Karpas-422 (cell line): ENCODE data around the gene CCDC88B. TPM values are rescaled to one million over a fixed set of nuclear protein-coding genes. Genes with fewer than 3 reads are reported as not detected.

Experiments used
- DNase-seq: peaks from one replicate; pipeline ENCODE4 v3.0.0-alpha.2; 2015
- H2AFZ ChIP-seq: fragments of 200-600 bp; sonication (generic); 2 replicates; pipeline ENCODE4 v1.6.1; 2014; ENCODE audit warnings: antibody characterized with exemption, low read length, mixed read lengths
- H3K27ac ChIP-seq: fragments of 200-600 bp; sonication (generic); 2 replicates; pipeline ENCODE4 v1.5.1; 2014; ENCODE audit warnings: mild to moderate bottlenecking, low read length, moderate library complexity
- H3K27me3 ChIP-seq: fragments of 200-600 bp; sonication (generic); 2 replicates; pipeline ENCODE4 v1.6.1; 2014; ENCODE audit warnings: low read length, mixed read lengths
- H3K36me3 ChIP-seq: fragments of 200-600 bp; sonication (generic); 2 replicates; pipeline ENCODE4 v1.6.1; 2014; ENCODE audit warnings: low read length, mixed read lengths; ENCODE audit not compliant: insufficient read depth
- H3K4me1 ChIP-seq: fragments of 200-600 bp; sonication (generic); 2 replicates; pipeline ENCODE4 v1.6.1; 2014; ENCODE audit warnings: mild to moderate bottlenecking, low read length, mixed read lengths
- H3K4me2 ChIP-seq: fragments of 200-600 bp; sonication (generic); 2 replicates; pipeline ENCODE4 v1.6.1; 2014; ENCODE audit warnings: low read length, low read depth, mild to moderate bottlenecking; ENCODE audit not compliant: poor library complexity, severe bottlenecking
- H3K4me3 ChIP-seq: fragments of 200-600 bp; sonication (generic); 2 replicates; pipeline ENCODE4 v1.5.1; 2014; ENCODE audit warnings: mild to moderate bottlenecking, antibody characterized with exemption, low read length, mixed read lengths
- H3K79me2 ChIP-seq: fragments of 200-600 bp; sonication (generic); 2 replicates; pipeline ENCODE4 v1.6.1; 2014; ENCODE audit warnings: mild to moderate bottlenecking, low read length, mixed read lengths
- H3K9ac ChIP-seq: fragments of 200-600 bp; sonication (generic); 2 replicates; pipeline ENCODE4 v1.6.0; 2014; ENCODE audit warnings: low read length
- H3K9me2 ChIP-seq: fragments of 200-600 bp; sonication (generic), shearing (Covaris generic); replicated peaks from 2 replicates; pipeline ENCODE4 v1.6.0; 2014; ENCODE audit warnings: mild to moderate bottlenecking, low read length, moderate library complexity; ENCODE audit not compliant: insufficient read depth
- H3K9me3 ChIP-seq: fragments of 300-700, 200-600 bp; sonication (generic); 2 replicates; pipeline ENCODE4 v1.6.1; 2014; ENCODE audit warnings: low read length, mixed read lengths
- H4K20me1 ChIP-seq: fragments of 200-600 bp; sonication (generic); 2 replicates; pipeline ENCODE4 v1.6.1; 2014; ENCODE audit warnings: mild to moderate bottlenecking, antibody characterized with exemption, low read length, low read depth; ENCODE audit not compliant: insufficient read depth
- total RNA-seq: library from RNA; depleted of rRNA; stranded (reverse); fragments of >200 nt; shearing (Covaris generic); gene quantifications from 2 replicates; pipeline ENCODE4 v1.2.3, GENCODE V29; 2014; ENCODE audit warnings: low replicate concordance

The CCDC88B gene
- total RNA-seq, 1 experiment from 2014 or later = 34.9 TPM

DNA sequence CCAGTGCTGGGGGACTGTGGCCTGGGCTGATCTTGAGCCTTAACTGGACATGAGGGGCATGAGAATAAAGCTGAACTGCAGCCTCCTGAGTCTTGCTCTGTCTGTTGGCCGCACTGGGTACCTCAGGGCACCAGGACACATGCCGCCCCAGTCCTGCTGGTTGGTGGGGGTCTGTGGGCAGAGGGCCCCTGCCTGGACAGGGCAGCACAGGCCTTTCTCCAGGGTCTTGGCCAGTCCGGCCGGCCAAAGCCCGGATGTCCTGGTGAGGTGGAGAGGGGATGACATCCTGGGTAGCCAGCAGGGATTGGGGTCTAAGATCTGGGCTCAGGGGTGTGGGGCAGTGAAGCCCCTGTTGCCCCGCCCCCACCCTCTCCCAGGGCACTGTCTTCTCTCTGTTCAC lies 17.4 kb downstream of the CCDC88B start:
- Histone ChIP-seq H3K36me3 (peaks cover 9% of the 10 kb centered on the region; the same call in 1 of the 2 replicates), H3K4me3 (peak overlapping the region; percentile 85; the same call in 1 of the 2 replicates), H3K9me2 (no peaks in the 10 kb centered on the region), H4K20me1 (peaks cover 4% of the 10 kb centered on the region; the same call in 1 of the 2 replicates), H3K27me3 (no peaks in the 10 kb centered on the region), H3K9ac (peak overlapping the region; percentile 94), H3K79me2 (peaks cover 3% of the 10 kb centered on the region; the same call in 1 of the 2 replicates), H3K27ac (0 out of 2 replicates have a peak overlapping the region, but pooled peaks have one; percentile 75), H3K4me1 (peaks cover 54% of the 10 kb centered on the region), H2AFZ (no peak overlapping the region), H3K4me2 (peak overlapping the region; percentile 88), H3K9me3 (no peaks in the 10 kb centered on the region)
- DNase-seq = no peak

DNA sequence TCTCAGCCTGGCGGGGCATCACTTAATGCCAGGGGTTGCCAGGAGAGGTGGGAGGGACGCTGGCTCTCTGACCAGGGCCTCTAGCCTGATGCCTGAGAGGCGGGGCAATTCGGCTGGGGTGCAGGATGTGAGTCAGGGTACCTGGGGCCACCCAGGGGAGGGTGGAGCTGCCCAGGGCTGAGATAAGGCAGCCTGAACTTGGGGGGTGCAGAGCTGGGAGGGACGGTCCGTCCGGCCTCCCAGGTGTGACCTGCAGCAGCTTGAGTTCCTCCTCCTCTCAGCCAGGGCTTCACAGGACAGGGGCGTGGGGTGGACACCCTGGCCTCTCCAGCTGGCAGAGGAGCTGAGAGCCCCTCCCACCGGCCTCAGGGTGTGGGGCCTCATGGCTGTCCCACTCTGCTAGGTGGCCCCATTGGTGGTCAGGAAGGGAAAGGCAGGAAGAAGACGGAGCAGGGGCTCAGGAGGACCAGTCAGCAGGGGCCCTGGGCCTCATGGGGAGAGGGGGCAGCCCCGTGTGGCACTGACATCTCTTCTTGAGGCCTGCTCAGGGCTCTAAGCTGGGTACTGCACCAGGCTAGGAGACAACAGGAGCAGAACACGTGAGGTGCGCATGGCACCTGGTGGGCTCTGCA lies 18.0 kb downstream of the CCDC88B start:
- Histone ChIP-seq H3K9me3 (no peaks in the 10 kb centered on the region), H3K4me3 (peak overlapping the region; percentile 85), H3K4me1 (peaks cover 54% of the 10 kb centered on the region), H2AFZ (no peak overlapping the region), H3K27me3 (no peaks in the 10 kb centered on the region), H3K79me2 (peaks cover 3% of the 10 kb centered on the region; the same call in 1 of the 2 replicates), H3K36me3 (peaks cover 9% of the 10 kb centered on the region; the same call in 1 of the 2 replicates), H3K27ac (peak overlapping the region; percentile 75; the same call in 1 of the 2 replicates), H3K9ac (peak overlapping the region; percentile 94), H3K4me2 (peak overlapping the region; percentile 88), H3K9me2 (no peaks in the 10 kb centered on the region), H4K20me1 (peaks cover 4% of the 10 kb centered on the region; the same call in 1 of the 2 replicates)
- peak; percentile 65 for DNase-seq

DNA sequence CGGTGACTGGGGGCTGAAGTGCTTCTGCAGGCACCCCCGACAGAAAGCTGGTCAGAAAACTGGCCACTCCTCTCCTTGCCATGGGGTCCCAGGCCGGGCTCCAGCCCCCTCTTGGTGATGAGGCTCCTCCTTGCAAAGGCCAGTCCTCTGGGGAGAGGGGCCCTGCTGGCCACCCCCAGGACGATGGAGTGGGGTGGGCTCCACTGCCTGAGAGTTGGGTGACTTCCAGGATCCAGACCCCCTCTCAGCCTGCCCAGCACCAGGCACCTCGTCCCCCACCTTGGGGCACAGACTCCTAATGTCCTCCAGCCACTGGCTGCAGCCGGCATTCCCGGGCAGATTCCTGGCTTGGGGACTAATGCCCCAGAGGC lies 18.5 kb downstream of the CCDC88B start:
- Histone ChIP-seq H3K4me1 (peaks cover 54% of the 10 kb centered on the region), H3K36me3 (peaks cover 9% of the 10 kb centered on the region; the same call in 1 of the 2 replicates), H3K27ac (peak overlapping the region; percentile 75; the same call in 1 of the 2 replicates), H3K27me3 (no peaks in the 10 kb centered on the region), H2AFZ (no peak overlapping the region), H3K9me2 (no peaks in the 10 kb centered on the region), H3K4me2 (peak overlapping the region; percentile 88), H3K9ac (peak overlapping the region; percentile 94), H3K79me2 (peaks cover 3% of the 10 kb centered on the region; the same call in 1 of the 2 replicates), H3K9me3 (no peaks in the 10 kb centered on the region), H3K4me3 (peak overlapping the region; percentile 85), H4K20me1 (peaks cover 4% of the 10 kb centered on the region; the same call in 1 of the 2 replicates)
- DNase-seq = no peak

DNA sequence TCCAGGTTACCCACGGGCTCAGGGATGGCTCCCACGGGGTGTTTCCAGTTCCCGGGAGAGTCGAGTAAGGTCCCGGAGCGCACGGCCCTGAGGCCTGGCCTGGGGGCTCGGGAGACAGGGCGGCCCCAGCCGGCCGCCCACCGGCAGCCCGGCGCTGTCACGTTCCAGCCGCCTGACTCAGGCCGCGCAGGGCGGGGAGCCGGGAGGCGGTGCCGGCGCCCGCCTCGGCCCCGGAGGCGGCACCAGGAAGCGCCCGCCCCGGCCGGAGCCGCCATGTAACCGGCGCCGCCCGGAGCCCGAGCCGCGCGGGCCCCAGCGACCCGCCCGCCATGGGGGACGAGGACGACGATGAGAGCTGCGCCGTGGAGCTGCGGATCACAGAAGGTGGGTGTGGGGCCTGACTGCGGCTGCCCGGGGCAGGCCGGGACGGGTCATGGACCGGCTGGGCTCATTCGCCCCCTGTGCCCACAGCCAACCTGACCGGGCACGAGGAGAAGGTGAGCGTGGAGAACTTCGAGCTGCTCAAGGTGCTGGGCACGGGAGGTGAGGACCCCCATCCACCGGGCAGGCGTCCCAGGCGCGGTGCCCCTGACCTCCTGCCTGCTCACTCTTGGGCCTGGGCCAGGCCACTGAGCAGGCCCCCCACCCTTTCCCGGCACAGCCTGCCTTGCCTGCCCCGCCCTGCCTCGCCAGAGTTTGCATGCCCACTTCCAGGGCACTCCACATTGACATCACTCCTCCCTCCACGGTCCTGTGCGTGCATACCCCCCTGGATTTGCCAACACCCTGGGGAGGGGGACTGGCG lies 19.1 kb downstream of the CCDC88B start, which contains the start of gene RPS6KA4:
Gene RPS6KA4, plus strand, starts transcription at position 256 of the 805 bp plus-strand sequence. Its CDS starts 74 bp downstream, at position 330.
- Histone ChIP-seq H3K36me3 (peaks cover 9% of the 10 kb centered on the region; the same call in 1 of the 2 replicates), H3K4me1 (peaks cover 53% of the 10 kb centered on the region), H3K4me2 (peak within 1 kb of the TSS; percentile 88), H2AFZ (peak within 1 kb of the TSS; percentile 86), H3K27me3 (no peaks in the 10 kb centered on the region), H3K4me3 (peak within 1 kb of the TSS; percentile 85), H3K9me3 (no peaks in the 10 kb centered on the region), H3K9ac (peak within 1 kb of the TSS; percentile 94), H3K27ac (peak within 1 kb of the TSS; percentile 75), H4K20me1 (peaks cover 4% of the 10 kb centered on the region; the same call in 1 of the 2 replicates), H3K9me2 (no peaks in the 10 kb centered on the region), H3K79me2 (peaks cover 3% of the 10 kb centered on the region; the same call in 1 of the 2 replicates)
- DNase-seq = peak; percentile 81

DNA sequence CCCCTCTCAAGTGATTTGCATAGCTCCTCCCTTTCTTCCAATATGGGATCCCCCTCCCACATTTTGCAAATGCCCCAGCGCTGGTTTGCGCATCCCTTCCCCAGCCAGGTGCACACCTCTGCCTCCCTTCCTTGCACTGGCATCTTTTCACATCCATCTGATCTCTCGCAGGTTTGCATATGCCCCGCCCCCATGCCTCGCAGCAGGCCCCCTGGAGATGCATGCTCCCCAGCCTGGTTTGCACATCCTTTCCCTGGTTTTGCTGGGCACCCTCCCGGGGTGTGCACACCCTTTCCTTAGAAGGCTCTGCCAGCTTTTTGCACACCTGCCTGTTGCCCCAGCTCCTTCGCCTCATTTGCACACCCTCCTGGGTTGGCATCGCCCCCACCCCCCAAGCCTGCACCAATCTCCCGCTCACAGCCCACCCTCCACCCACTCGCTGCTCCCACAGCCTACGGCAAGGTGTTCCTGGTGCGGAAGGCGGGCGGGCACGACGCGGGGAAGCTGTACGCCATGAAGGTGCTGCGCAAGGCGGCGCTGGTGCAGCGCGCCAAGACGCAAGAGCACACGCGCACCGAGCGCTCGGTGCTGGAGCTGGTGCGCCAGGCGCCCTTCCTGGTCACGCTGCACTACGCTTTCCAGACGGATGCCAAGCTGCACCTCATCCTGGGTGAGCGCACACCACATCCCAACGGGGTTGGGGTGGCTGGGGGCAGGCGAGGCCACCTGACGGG lies 19.9 kb downstream of the CCDC88B start:
- Histone ChIP-seq H3K79me2 (peaks cover 3% of the 10 kb centered on the region; the same call in 1 of the 2 replicates), H3K4me3 (peak overlapping the region; percentile 85), H3K27me3 (no peaks in the 10 kb centered on the region), H3K4me2 (peak overlapping the region; percentile 88), H3K9me3 (no peaks in the 10 kb centered on the region), H3K4me1 (peaks cover 46% of the 10 kb centered on the region), H3K9ac (peak overlapping the region; percentile 94), H3K9me2 (no peaks in the 10 kb centered on the region), H3K36me3 (peaks cover 9% of the 10 kb centered on the region; the same call in 1 of the 2 replicates), H4K20me1 (peaks cover 4% of the 10 kb centered on the region; the same call in 1 of the 2 replicates), H3K27ac (peak overlapping the region; percentile 75), H2AFZ (peak overlapping the region; percentile 86; the same call in 1 of the 2 replicates)
- peak; percentile 83 for DNase-seq

DNA sequence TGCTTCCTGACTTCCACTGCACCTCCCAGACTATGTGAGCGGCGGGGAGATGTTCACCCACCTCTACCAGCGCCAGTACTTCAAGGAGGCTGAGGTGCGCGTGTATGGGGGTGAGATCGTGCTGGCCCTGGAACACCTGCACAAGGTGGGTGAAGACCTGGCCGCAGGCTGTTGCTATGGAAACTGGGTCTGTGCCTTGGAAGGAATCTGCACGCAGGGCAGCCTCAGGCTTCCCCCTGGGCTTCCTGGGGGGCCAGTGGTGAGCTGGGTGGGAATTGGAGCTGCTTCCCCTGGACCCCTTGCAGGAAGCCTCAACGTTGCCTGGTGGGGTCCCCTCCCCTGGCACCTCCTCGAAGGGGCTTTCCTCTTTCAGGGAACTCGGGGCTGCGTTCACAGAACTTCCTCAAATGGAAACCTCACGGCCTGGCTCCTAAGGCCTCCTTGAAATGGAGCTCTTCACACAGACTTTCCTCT lies 20.5 kb downstream of the CCDC88B start:
- DNase-seq = no peak
- Histone ChIP-seq H3K4me1 (peaks cover 39% of the 10 kb centered on the region), H3K9me3 (no peaks in the 10 kb centered on the region), H3K9ac (no peak overlapping the region), H3K4me3 (no peak overlapping the region), H3K36me3 (peaks cover 12% of the 10 kb centered on the region; the same call in 1 of the 2 replicates), H3K4me2 (peak overlapping the region; percentile 88), H3K27me3 (no peaks in the 10 kb centered on the region), H3K9me2 (no peaks in the 10 kb centered on the region), H3K79me2 (peaks cover 3% of the 10 kb centered on the region; the same call in 1 of the 2 replicates), H4K20me1 (peaks cover 4% of the 10 kb centered on the region; the same call in 1 of the 2 replicates), H3K27ac (no peak overlapping the region), H2AFZ (no peak overlapping the region)

DNA sequence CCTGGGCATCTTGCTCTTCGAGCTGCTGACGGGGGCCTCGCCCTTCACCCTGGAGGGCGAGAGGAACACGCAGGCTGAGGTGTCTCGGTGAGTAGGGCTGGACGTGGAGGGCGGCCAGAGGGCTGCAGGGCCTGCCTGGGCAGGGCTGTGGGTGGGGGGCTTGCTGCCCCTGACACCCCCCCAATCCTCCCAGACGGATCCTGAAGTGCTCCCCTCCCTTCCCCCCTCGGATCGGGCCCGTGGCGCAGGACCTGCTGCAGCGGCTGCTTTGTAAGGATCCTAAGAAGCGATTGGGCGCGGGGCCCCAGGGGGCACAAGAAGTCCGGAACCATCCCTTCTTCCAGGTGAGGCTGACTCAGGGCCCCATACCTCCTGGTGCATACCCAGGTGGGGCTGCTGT lies 21.7 kb downstream of the CCDC88B start:
- Histone ChIP-seq H3K79me2 (peaks cover 3% of the 10 kb centered on the region; the same call in 1 of the 2 replicates), H3K4me3 (no peak overlapping the region), H3K9me3 (no peaks in the 10 kb centered on the region), H2AFZ (no peak overlapping the region), H4K20me1 (peaks cover 4% of the 10 kb centered on the region; the same call in 1 of the 2 replicates), H3K4me2 (no peak overlapping the region), H3K4me1 (peaks cover 36% of the 10 kb centered on the region), H3K27me3 (no peaks in the 10 kb centered on the region), H3K9ac (no peak overlapping the region), H3K36me3 (peaks cover 17% of the 10 kb centered on the region; the same call in 1 of the 2 replicates), H3K9me2 (no peaks in the 10 kb centered on the region), H3K27ac (no peak overlapping the region)
- no peak for DNase-seq
